Measurements from ENCODE around the gene GCGR. TPM values are rescaled to one million over a fixed set of nuclear protein-coding genes. Genes with fewer than 3 reads are reported as not detected.

GCGR gene
- total RNA-seq, 1 donor from 2014 or later: not detected

- no peaks in the 10 kb centered on the region for H3K4me1 Mint-ChIP-seq
- TF ChIP-seq CTCF (conservative IDR thresholded peaks at IDR 0.05): no peak
- H3K27me3 Mint-ChIP-seq (ENCODE audit: low read depth): no peaks in the 10 kb centered on the region
- no peak for DNase-seq (ENCODE audit: low read depth, low spot score)
- H3K9me3 Mint-ChIP-seq: no peaks in the 10 kb centered on the region
- H3K27ac Mint-ChIP-seq (ENCODE audit: unreplicated experiment): no peak overlapping the region
- no peaks in the 10 kb centered on the region for H3K36me3 Mint-ChIP-seq (ENCODE audit: low read depth)
- no peak overlapping the region for H3K4me3 Mint-ChIP-seq
These were observed 41.4 kb downstream of the GCGR start for GRCh38 chr17:81845361-81845760.

- Mint-ChIP-seq H3K9me3 (no peaks in the 10 kb centered on the region), H3K27ac (ENCODE audit: unreplicated experiment) (peak overlapping the region; percentile 57), H3K27me3 (ENCODE audit: low read depth) (no peaks in the 10 kb centered on the region), H3K36me3 (ENCODE audit: low read depth) (no peaks in the 10 kb centered on the region), H3K4me1 (no peaks in the 10 kb centered on the region), H3K4me3 (no peak overlapping the region)
- no peak for DNase-seq (ENCODE audit: low read depth, low spot score)
- TF ChIP-seq CTCF (conservative IDR thresholded peaks at IDR 0.05): no peak
These were observed 42.2 kb downstream of the GCGR start for GRCh38 chr17:81845881-81846742.

- TF ChIP-seq CTCF (conservative IDR thresholded peaks at IDR 0.05): no peak
These were observed 43.1 kb downstream of the GCGR start for GRCh38 chr17:81846743-81847689.

GRCh38 chr17:81849457-81849856 lies 45.5 kb downstream of the GCGR start:
- no peak overlapping the region for H3K27ac Mint-ChIP-seq (ENCODE audit: unreplicated experiment)
- no peaks in the 10 kb centered on the region for H3K36me3 Mint-ChIP-seq (ENCODE audit: low read depth)
- H3K4me1 Mint-ChIP-seq: no peaks in the 10 kb centered on the region
- no peak overlapping the region for H3K4me3 Mint-ChIP-seq
- H3K9me3 Mint-ChIP-seq: no peaks in the 10 kb centered on the region
- no peak for DNase-seq (ENCODE audit: low read depth, low spot score)
- no peak for TF ChIP-seq CTCF (conservative IDR thresholded peaks at IDR 0.05)
- H3K27me3 Mint-ChIP-seq (ENCODE audit: low read depth): no peaks in the 10 kb centered on the region

More at GRCh38 chr17:81846743-81847689, 43.1 kb downstream of the GCGR start:
- Mint-ChIP-seq H3K9me3 (no peaks in the 10 kb centered on the region), H3K4me3 (no peak overlapping the region), H3K27ac (ENCODE audit: unreplicated experiment) (no peak overlapping the region), H3K36me3 (ENCODE audit: low read depth) (no peaks in the 10 kb centered on the region), H3K4me1 (no peaks in the 10 kb centered on the region), H3K27me3 (ENCODE audit: low read depth) (no peaks in the 10 kb centered on the region)
- DNase-seq (ENCODE audit: low read depth, low spot score): no peak

- TF ChIP-seq CTCF (conservative IDR thresholded peaks at IDR 0.05): no peak
- H3K4me1 Mint-ChIP-seq: no peaks in the 10 kb centered on the region
- no peak overlapping the region for H3K4me3 Mint-ChIP-seq
- no peaks in the 10 kb centered on the region for H3K9me3 Mint-ChIP-seq
- no peaks in the 10 kb centered on the region for H3K36me3 Mint-ChIP-seq (ENCODE audit: low read depth)
- DNase-seq (ENCODE audit: low read depth, low spot score): no peak
- H3K27ac Mint-ChIP-seq (ENCODE audit: unreplicated experiment): no peak overlapping the region
- H3K27me3 Mint-ChIP-seq (ENCODE audit: low read depth): no peaks in the 10 kb centered on the region
These were observed 47.5 kb downstream of the GCGR start for GRCh38 chr17:81851423-81851822.
